ENCODE results near the gene CACNB2. TPM values are rescaled to one million over a fixed set of nuclear protein-coding genes. Genes with fewer than 3 reads are reported as not detected.

Gene CACNB2
- total and polyA plus RNA-seq, 12 donors: 4.3 to 82.3 (median 12.9) TPM

DNA sequence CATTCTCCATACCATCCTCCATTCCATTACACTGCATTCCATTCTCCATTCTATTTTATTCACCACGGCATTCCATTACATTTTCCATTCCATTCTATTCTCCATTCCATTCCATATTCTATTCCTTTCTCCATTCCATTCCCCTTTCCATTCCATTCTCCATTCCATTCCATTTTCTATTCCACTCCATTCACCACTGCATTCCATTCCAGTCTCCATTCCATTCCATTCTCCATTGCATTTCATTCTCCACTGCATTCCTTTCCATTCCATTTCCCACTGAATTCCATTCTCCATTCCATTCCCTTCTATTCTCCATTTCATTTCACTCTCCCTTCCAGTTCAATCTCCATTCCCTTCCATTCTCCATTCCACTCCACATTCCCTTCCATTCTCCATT lies 431.6 kb downstream of the CACNB2 start:
- DNase-seq: no peak
- TF ChIP-seq, protein P1, sequence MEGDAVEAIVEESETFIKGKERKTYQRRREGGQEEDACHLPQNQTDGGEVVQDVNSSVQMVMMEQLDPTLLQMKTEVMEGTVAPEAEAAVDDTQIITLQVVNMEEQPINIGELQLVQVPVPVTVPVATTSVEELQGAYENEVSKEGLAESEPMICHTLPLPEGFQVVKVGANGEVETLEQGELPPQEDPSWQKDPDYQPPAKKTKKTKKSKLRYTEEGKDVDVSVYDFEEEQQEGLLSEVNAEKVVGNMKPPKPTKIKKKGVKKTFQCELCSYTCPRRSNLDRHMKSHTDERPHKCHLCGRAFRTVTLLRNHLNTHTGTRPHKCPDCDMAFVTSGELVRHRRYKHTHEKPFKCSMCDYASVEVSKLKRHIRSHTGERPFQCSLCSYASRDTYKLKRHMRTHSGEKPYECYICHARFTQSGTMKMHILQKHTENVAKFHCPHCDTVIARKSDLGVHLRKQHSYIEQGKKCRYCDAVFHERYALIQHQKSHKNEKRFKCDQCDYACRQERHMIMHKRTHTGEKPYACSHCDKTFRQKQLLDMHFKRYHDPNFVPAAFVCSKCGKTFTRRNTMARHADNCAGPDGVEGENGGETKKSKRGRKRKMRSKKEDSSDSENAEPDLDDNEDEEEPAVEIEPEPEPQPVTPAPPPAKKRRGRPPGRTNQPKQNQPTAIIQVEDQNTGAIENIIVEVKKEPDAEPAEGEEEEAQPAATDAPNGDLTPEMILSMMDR (IDR thresholded peaks at IDR 0.05): no peak
- TF ChIP-seq POLR2A (IDR thresholded peaks at IDR 0.05): no peak
- Histone ChIP-seq H3K4me1 (replicated peaks in 1 of 2) (no peaks in the 10 kb centered on the region), H3K27ac (no peak overlapping the region), H3K4me3 (no peak overlapping the region), H3K9me3 (replicated peaks in 1 of 3) (no peaks in the 10 kb centered on the region), H3K27me3 (no peaks in the 10 kb centered on the region), H3K36me3 (replicated peaks in 1 of 2) (no peaks in the 10 kb centered on the region)
- WGBS, 4 donors: 88 to 100% (median 97%) methylated on average over 1 of the region's 1 CpG
- intact Hi-C loops (cut with DNase I): no loop called here

DNA sequence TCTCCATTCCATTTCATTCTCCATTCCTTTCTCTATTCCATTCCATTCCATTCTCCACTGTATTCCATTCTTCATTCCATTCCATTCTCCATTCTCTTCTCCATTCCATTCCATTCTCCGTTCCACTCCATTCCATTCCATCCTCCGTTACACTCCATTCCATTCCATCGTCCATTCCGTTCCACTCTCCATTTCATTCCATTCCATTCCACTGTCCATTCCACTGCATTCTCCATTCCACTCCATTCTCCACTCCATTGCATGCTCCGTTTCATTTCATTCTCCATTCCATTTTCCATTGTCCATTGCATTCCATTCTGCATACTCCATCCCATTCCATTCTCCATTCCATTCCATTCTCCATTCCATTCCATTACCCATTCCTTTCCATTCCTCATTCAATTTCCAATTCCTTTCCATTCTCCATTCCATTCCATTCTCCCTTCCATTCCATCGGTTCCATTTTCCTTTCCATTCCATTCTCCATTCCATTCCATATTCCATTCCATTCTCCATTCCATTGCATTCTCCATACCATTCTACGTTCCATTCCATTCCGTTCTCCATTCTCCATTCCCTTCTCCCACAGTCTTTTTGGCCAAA lies 432.8 kb downstream of the CACNB2 start:
- no peak overlapping the region for H3K4me3 ChIP-seq
- no peaks in the 10 kb centered on the region for H3K27me3 ChIP-seq
- intact Hi-C loops (cut with DNase I): no loop called here
- H3K9me3 ChIP-seq (replicated peaks in 1 of 3): no peaks in the 10 kb centered on the region
- H3K4me1 ChIP-seq (replicated peaks in 1 of 2): no peaks in the 10 kb centered on the region
- 86 to 97% (median 94%) methylated on average over 8 of the region's 8 CpGs for WGBS, 4 donors
- no peak for TF ChIP-seq POLR2A (IDR thresholded peaks at IDR 0.05)
- TF ChIP-seq, protein P1 (IDR thresholded peaks at IDR 0.05): no peak
- no peak overlapping the region for H3K27ac ChIP-seq
- no peak for DNase-seq
- H3K36me3 ChIP-seq (replicated peaks in 1 of 2): no peaks in the 10 kb centered on the region

DNA sequence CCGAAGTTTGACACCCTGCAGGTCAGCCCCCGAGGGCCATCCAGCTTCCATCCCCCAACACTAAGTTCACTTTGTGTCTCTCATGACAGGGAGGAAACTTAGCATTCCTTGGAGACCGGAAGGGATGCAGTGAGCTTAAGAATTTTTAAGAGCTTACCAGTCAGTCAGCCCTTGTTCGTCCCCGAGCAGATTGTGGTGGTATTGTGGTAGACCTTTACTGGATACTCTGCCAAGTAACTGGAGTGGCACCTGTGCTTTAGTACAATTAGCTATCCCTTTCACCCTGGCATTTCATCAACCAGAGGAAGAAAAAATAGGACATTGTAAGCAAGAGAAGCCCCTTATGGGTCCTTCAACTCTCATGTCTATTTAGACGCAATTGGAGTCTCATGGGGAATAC lies 436.4 kb downstream of the CACNB2 start:
- Histone ChIP-seq H3K27me3 (no peaks in the 10 kb centered on the region), H3K36me3 (replicated peaks in 1 of 2) (no peaks in the 10 kb centered on the region), H3K9me3 (replicated peaks in 1 of 3) (no peaks in the 10 kb centered on the region), H3K4me3 (no peak overlapping the region), H3K4me1 (replicated peaks in 1 of 2) (no peaks in the 10 kb centered on the region), H3K27ac (no peak overlapping the region)
- intact Hi-C loops (cut with DNase I): no loop called here
- TF ChIP-seq, protein P1 (IDR thresholded peaks at IDR 0.05): no peak
- TF ChIP-seq POLR2A (IDR thresholded peaks at IDR 0.05): no peak
- WGBS, 4 donors: 87 to 100% (median 98%) methylated on average over 6 of the region's 6 CpGs
- DNase-seq: no peak

DNA sequence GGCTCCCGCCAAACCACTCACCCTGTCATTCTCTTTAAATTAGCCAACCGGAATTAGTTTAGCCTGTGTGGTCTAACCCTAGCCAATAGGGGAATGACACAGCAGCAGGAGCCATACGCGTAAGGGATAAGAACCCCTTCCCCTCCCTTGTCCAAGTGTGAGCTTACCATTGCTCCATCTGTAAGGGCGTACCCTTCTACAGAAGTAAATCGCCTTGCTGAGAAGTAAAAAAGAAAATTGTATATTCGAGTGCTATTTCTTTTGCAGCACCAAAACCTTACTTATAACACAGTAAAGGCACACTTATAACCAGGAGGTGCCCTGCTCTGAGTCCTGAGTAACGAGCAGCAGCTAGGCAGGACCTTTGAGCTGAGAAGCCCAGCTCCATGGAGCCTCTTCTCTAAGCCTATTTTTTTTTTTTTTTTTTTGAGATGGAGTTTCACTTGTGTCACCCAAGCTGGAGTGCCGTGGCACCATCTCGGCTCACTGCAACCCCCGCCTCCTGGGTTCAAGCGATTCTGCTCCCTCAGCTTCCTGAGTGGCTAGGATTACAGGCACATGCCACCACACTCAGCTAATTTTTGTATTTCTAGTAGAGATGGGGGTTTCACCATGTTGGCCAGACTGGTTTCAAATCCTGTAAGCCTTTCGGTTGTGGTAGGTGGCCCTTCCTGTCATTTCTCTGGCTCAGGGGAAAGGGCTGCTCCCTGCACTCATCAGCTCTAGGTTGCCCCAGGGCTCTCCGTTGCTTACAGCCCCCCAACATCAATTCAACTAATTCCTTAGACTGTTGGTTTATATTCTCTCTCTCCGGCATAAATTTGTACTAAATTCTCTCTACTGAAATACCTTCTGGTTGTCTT lies 437.8 kb downstream of the CACNB2 start:
- DNase-seq: no peak
- WGBS, 4 donors: 92 to 99% (median 96%) methylated on average over 14 to 15 of the region's 15 CpGs
- Histone ChIP-seq H3K27ac (no peak overlapping the region), H3K4me3 (no peak overlapping the region), H3K4me1 (replicated peaks in 1 of 2) (no peaks in the 10 kb centered on the region), H3K27me3 (no peaks in the 10 kb centered on the region), H3K9me3 (replicated peaks in 1 of 3) (no peaks in the 10 kb centered on the region), H3K36me3 (replicated peaks in 1 of 2) (no peaks in the 10 kb centered on the region)
- intact Hi-C loops (cut with DNase I): no loop called here
- TF ChIP-seq, protein P1 (IDR thresholded peaks at IDR 0.05): no peak
- no peak for TF ChIP-seq POLR2A (IDR thresholded peaks at IDR 0.05)

Data from adrenal gland (tissue), 12 donors.